HT1080 (cell line): Measurements from ENCODE around the gene PYHIN1. TPM values are rescaled to one million over a fixed set of nuclear protein-coding genes. Genes with fewer than 3 reads are reported as not detected.
A peak's percentile ranks its signal among the peaks of the same experiment; 100 is the strongest.
"Not testable (repeated sequence)": the region's sequence is repeated elsewhere in the genome, so short reads cannot be mapped to it uniquely, and the experiment has no call there.

Experiments
- DNase-seq: peaks from one replicate; pipeline ENCODE4 v3.0.0-alpha.2; 2015; ENCODE audit warnings: low read depth
- total RNA-seq: library from RNA; depleted of rRNA; stranded (reverse); fragments of >200 nt; shearing (Covaris generic); gene quantifications from 2 replicates; pipeline ENCODE4 v1.2.3, GENCODE V29; 2014

PYHIN1 gene
- total RNA-seq, 1 experiment from 2014 or later = 0.26 TPM

GRCh38 chr1:158979229-158979628 is 47.9 kb downstream of the PYHIN1 start:
- no peak for DNase-seq

GRCh38 chr1:158983235-158983634 is 51.9 kb downstream of the PYHIN1 start:
- no peak for DNase-seq

- DNase-seq = no peak
These were observed 53.0 kb downstream of the PYHIN1 start for GRCh38 chr1:158984386-158984785.

GRCh38 chr1:158989424-158989823 is 58.1 kb downstream of the PYHIN1 start:
- no peak for DNase-seq

- no peak for DNase-seq
These were observed 61.5 kb downstream of the PYHIN1 start for GRCh38 chr1:158992787-158993312.

- DNase-seq = no peak
These were observed 65.6 kb downstream of the PYHIN1 start for GRCh38 chr1:158996998-158997397.

GRCh38 chr1:158998037-158998780 is 66.9 kb downstream of the PYHIN1 start:
- no peak for DNase-seq

GRCh38 chr1:158998781-158999161 is 67.4 kb downstream of the PYHIN1 start:
- peak; percentile 63 for DNase-seq

GRCh38 chr1:158999316-159000069 is 68.1 kb downstream of the PYHIN1 start:
- peak; percentile 93 for DNase-seq

GRCh38 chr1:159000070-159000409 is 68.7 kb downstream of the PYHIN1 start:
- DNase-seq = no peak

GRCh38 chr1:159000625-159001024 is 69.3 kb downstream of the PYHIN1 start:
- peak; percentile 91 for DNase-seq

GRCh38 chr1:159005161-159005560 is 73.8 kb downstream of the PYHIN1 start:
- DNase-seq = no peak

GRCh38 chr1:159005676-159006075 is 74.3 kb downstream of the PYHIN1 start:
- no peak for DNase-seq

GRCh38 chr1:159006210-159006807 is 75.0 kb downstream of the PYHIN1 start:
- DNase-seq = not testable (repeated sequence)

GRCh38 chr1:159007726-159008125 is 76.4 kb downstream of the PYHIN1 start:
- DNase-seq = no peak

GRCh38 chr1:159008744-159009188 is 77.4 kb downstream of the PYHIN1 start:
- DNase-seq = peak; percentile 40

- no peak for DNase-seq
These were observed 77.9 kb downstream of the PYHIN1 start for GRCh38 chr1:159009287-159009686.

- peak; percentile 85 for DNase-seq
These were observed 78.5 kb downstream of the PYHIN1 start, which contains the start of gene IFI16 for GRCh38 chr1:159009704-159010361. Gene IFI16, plus strand, starts transcription at chr1:159009907. Its CDS starts 4,774 bp downstream, at chr1:159014681.

GRCh38 chr1:159010391-159010790 is 79.0 kb downstream of the PYHIN1 start:
- no peak for DNase-seq

GRCh38 chr1:159011001-159011400 is 79.6 kb downstream of the PYHIN1 start:
- DNase-seq = not testable (repeated sequence)

GRCh38 chr1:159011751-159012150 is 80.4 kb downstream of the PYHIN1 start:
- DNase-seq = no peak
